ENCODE measurements around the gene TGFBR3. TPM values are rescaled to one million over a fixed set of nuclear protein-coding genes. Genes with fewer than 3 reads are reported as not detected.

Gene TGFBR3
- total and polyA plus RNA-seq, 2 of the 8 experiments (the other 6 are each of a cell fraction or from before 2014, with no cell fraction given) = 2.0 to 6.1 TPM

DNA sequence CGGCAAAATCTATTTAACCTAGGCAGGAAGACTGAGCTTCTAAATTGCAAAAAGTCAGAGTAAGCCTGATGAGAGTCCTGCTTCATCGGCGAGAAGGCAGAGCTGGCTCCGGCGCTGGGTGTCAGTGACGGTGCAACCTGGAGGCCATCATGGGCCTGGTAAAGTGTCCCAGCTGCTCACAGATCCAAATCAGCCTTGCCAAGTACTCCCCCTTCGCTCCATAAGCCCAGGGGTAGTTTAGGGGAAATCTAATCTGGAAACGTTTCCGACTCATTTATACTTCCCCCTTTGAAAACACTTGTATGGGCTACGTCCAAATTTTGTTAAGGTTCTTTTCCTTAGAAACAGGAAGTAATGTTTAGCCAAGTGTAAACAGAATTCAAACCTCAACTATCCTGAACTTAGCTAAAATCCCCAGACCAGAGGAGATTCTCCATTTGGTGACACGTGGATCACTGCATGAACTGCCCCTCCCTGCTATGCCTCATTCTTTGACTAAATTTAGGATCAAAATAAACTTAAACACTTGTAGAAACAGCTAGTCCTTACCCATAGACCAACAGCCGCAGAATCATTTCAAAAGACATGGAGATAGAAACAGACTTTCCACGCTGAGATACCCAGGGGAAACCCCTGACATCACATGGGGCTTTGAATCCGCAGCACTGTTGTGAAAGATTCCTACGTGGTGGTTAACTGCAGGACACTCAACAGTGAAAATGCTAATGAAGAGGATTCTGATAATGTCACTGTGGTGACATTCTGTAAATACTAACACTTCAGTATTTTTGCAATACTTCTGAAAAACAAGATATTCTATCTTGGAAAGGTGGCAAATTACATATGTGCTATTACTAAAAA is 172.7 kb downstream of the TGFBR3 start:
- Histone ChIP-seq H2BK15ac (ENCODE audit: low read length) (no peak overlapping the region), H2BK20ac (ENCODE audit: low read length) (no peak overlapping the region), H2BK120ac (replicated peaks; ENCODE audit: low read depth, low read length) (no peak overlapping the region), H3K4me2 (ENCODE audit: insufficient read depth in 1 of 2, low read depth in 2 of 2, low read length in 2 of 2) (no peak overlapping the region), H2BK12ac (ENCODE audit: low read depth, low read length) (no peak overlapping the region), H3K14ac (ENCODE audit: insufficient read length) (no peak overlapping the region), H3K56ac (replicated peaks; ENCODE audit: insufficient read length, low read depth, low read length) (no peak overlapping the region), H3K23ac (ENCODE audit: insufficient read length) (no peak overlapping the region), H3K27ac (ENCODE audit: low read depth, low read length) (peak overlapping the region; percentile 50; the same call in 1 of the 2 replicates), H3K4me1 (replicated peaks in 1 of 4; ENCODE audit: control insufficient read depth in 3 of 4, insufficient read depth in 4 of 4, low read length in 3 of 4) (peaks cover 0 to 6% (median 2%) of the 10 kb centered on the region in 4 experiments; a peak in 2 of 7 replicates), H3K4me3 (ENCODE audit: extremely low read depth in 1 of 4, insufficient read depth in 2 of 4, low read depth in 3 of 4, low read length in 4 of 4) (no peak overlapping the region), H3K9me3 (ENCODE audit: insufficient read depth in 2 of 2, low read depth in 1 of 2, low read length in 1 of 2) (no peaks in the 10 kb centered on the region), H3K27me3 (replicated peaks in 1 of 4; ENCODE audit: control insufficient read depth in 3 of 4, extremely low read depth in 1 of 4, insufficient read depth in 3 of 4, low read length in 3 of 4) (peaks cover 0 to 1% (median 0%) of the 10 kb centered on the region in 4 experiments; a peak in 1 of 7 replicates), H4K91ac (replicated peaks; ENCODE audit: insufficient read length, low read length) (no peak overlapping the region), H2BK5ac (ENCODE audit: low read depth, low read length) (no peak overlapping the region), H2AK5ac (ENCODE audit: low read depth, low read length) (no peak overlapping the region), H3K9ac (replicated peaks in 1 of 4; ENCODE audit: extremely low read depth in 1 of 4, low read depth in 3 of 4, low read length in 3 of 4) (no peak overlapping the region), H4K20me1 (replicated peaks in 1 of 2; ENCODE audit: control insufficient read depth in 1 of 2, insufficient read depth in 2 of 2, low read length in 2 of 2) (no peaks in the 10 kb centered on the region), H3K4ac (replicated peaks; ENCODE audit: insufficient read length, low read depth, low read length) (no peak overlapping the region), H3K79me1 (ENCODE audit: low read depth, low read length) (no peaks in the 10 kb centered on the region), H3K36me3 (ENCODE audit: control insufficient read depth in 2 of 4, insufficient read depth in 4 of 4, low read length in 3 of 4) (no peaks in the 10 kb centered on the region), H3K18ac (ENCODE audit: extremely low read depth, low read length) (no peak overlapping the region; the same call in 1 of the 2 replicates), H4K5ac (ENCODE audit: insufficient read length, low read depth, low read length) (no peak overlapping the region), H4K8ac (ENCODE audit: extremely low read depth, insufficient read depth, low read length) (no peak overlapping the region), H3K79me2 (ENCODE audit: control insufficient read depth in 1 of 2, insufficient read depth in 2 of 2, low read length in 2 of 2) (no peaks in the 10 kb centered on the region), H2AFZ (ENCODE audit: low read length) (peak overlapping the region; percentile 60), H3K23me2 (ENCODE audit: low read depth, low read length) (no peaks in the 10 kb centered on the region)
- CTCF ChIA-PET (ENCODE audit: partially characterized antibody) = interaction anchor here (1.0 kb wide), 1 partner anchor 10 kb away, joined by 3 read pairs; no protein-coding TSS in a partner anchor
- no peak for DNase-seq (ENCODE audit: low read depth in 1 of 2, low spot score in 2 of 2)
- POLR2A ChIA-PET (ENCODE audit: partially characterized antibody) = interaction anchor here (1.1 kb wide), 1 partner anchor 23 kb away, joined by 3 read pairs; no protein-coding TSS in a partner anchor
- FAIRE-seq = no peak
- WGBS, 2 experiments (ENCODE audit: extremely low coverage in 1 of 2, insufficient coverage in 1 of 2, insufficient read length in 1 of 2, insufficient replicate concordance in 2 of 2, low coverage in 1 of 2, low lambda C conversion rate in 2 of 2, missing lambda C conversion rate in 1 of 2) = 73% methylated on average over 15 of the region's 15 CpGs; no CpG with 5 or more reads in 1 of the 2 experiments
- peak; percentile 64; the same call in 1 of the 2 replicates for TF ChIP-seq CEBPB (IDR thresholded peaks at IDR 0.05; ENCODE audit: low read depth, low read length)
- TF ChIP-seq CBX5 (IDR thresholded peaks at IDR 0.05; ENCODE audit: low read depth, low read length) = no peak

All from H1 (cell line).